ENCODE results near the gene SIRT5.

DNA sequence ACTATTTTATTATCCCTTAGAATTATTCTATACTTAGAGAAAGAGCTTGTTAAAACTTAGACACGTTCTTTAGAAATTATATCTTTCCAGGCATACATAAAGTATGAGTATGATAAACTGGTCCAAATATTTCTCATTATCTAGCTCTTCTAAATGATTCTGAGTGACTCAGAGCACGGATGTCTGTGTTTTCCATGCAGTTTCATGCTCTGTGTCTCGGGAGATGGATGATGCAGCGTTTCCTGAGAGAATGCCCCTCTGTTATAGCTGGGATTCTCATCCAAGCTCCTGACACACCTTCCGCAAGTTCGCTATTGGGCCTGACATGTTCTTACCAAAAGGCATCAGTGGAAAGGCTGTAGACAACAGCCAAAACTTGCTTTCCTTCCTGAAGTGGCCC lies 19.3 kb downstream of the SIRT5 start:
- TF ChIP-seq CTCF (IDR thresholded peaks at IDR 0.05), result no peak
- TF ChIP-seq POLR2A (IDR thresholded peaks at IDR 0.05), result no peak

Measured in thyroid gland (tissue), 4 donors.